ENCODE results near the gene SYNGR3. TPM values are rescaled to one million over a fixed set of nuclear protein-coding genes. Genes with fewer than 3 reads are reported as not detected.

The SYNGR3 gene
- total RNA-seq, 1 donor from 2014 or later = 6.0 TPM

DNA sequence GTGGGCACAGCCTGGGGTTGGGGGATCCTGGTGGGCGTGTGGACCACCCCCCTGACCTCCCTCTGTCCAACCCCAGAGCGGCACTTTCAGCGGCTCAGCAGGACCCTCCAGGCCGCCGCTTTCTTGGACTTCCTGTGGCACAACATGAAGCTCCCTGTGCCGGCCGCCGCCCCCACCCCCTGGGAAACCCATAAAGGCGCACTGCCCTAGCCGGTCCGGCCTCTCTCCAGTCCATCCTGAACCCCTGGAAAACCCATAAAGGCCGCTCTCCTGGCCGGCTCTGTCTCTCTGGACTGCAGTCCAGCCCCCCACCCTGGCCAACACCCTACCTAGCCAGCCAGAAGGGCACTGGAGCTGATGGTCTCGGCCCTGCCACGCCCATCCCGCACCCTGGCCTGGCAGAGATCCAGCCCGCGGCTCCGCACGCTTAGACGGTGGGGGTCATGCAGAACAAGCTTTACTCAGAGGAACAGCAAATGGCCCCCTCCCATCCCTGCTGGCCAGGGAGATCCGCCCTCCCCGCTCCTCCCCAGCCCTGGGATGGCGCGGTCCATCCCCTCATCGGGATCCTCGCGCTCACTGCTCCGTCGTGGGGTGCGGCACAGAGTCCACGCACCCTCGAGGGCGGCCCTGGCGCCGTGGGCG, 11.2 kb upstream of the SYNGR3 start:
- no peak overlapping the region for H3K4me2 ChIP-seq (ENCODE audit: low read length)
- no peak overlapping the region for H2AFZ ChIP-seq (ENCODE audit: low read depth, low read length)
- H3K9ac ChIP-seq (ENCODE audit: low read length) = no peak overlapping the region
- H4K20me1 ChIP-seq (ENCODE audit: insufficient read depth, low read length) = peaks cover 47% of the 10 kb centered on the region
- Mint-ChIP-seq H3K9me3 (ENCODE audit: unreplicated experiment) (no peaks in the 10 kb centered on the region), H3K4me1 (ENCODE audit: low read depth, unreplicated experiment) (peaks cover 2% of the 10 kb centered on the region), H3K4me3 (ENCODE audit: unreplicated experiment) (no peak overlapping the region), H3K36me3 (ENCODE audit: low read depth, unreplicated experiment) (peaks cover 6% of the 10 kb centered on the region), H3K27me3 (ENCODE audit: low read depth, unreplicated experiment) (peaks cover 19% of the 10 kb centered on the region), H3K27ac (ENCODE audit: unreplicated experiment) (no peak overlapping the region)
- peaks cover 14% of the 10 kb centered on the region for H3K79me2 ChIP-seq (ENCODE audit: insufficient read depth, low read length)
- H3K4me3 ChIP-seq (ENCODE audit: insufficient read depth, low read depth, low read length) = no peak overlapping the region
- peaks cover 2% of the 10 kb centered on the region for H3K4me1 ChIP-seq (ENCODE audit: insufficient read depth, low read length)
- no peak overlapping the region for H3K27ac ChIP-seq (ENCODE audit: low read depth, low read length)
- no peaks in the 10 kb centered on the region for H3K9me3 ChIP-seq (ENCODE audit: insufficient read depth, low read depth, low read length)
- H3K27me3 ChIP-seq (ENCODE audit: insufficient read depth, low read length) = peaks cover 32% of the 10 kb centered on the region
- H3K36me3 ChIP-seq (ENCODE audit: insufficient read depth, low read length) = peaks cover 7% of the 10 kb centered on the region
- FAIRE-seq (no peak), DNase-seq (ENCODE audit: low read depth) (no peak)
- TF ChIP-seq EZH2 (IDR thresholded peaks at IDR 0.05; ENCODE audit: insufficient read depth, low read length) (no peak), CTCF (IDR thresholded peaks at IDR 0.05; ENCODE audit: insufficient read depth, low read depth, low read length) (no peak)

- no peak overlapping the region for H3K4me3 Mint-ChIP-seq (ENCODE audit: unreplicated experiment)
- H2AFZ ChIP-seq (ENCODE audit: low read depth, low read length) = no peak overlapping the region
- TF ChIP-seq EZH2 (IDR thresholded peaks at IDR 0.05; ENCODE audit: insufficient read depth, low read length) = no peak
- no peak for TF ChIP-seq CTCF (IDR thresholded peaks at IDR 0.05; ENCODE audit: insufficient read depth, low read depth, low read length)
- no peak overlapping the region for H3K4me2 ChIP-seq (ENCODE audit: low read length)
- H3K27me3 Mint-ChIP-seq (ENCODE audit: low read depth, unreplicated experiment) = peaks cover 19% of the 10 kb centered on the region
- H3K4me1 ChIP-seq (ENCODE audit: insufficient read depth, low read length) = peaks cover 4% of the 10 kb centered on the region
- H3K36me3 Mint-ChIP-seq (ENCODE audit: low read depth, unreplicated experiment) = peaks cover 6% of the 10 kb centered on the region
- H3K4me1 Mint-ChIP-seq (ENCODE audit: low read depth, unreplicated experiment) = peaks cover 2% of the 10 kb centered on the region
- H3K9ac ChIP-seq (ENCODE audit: low read length) = no peak overlapping the region
- H3K27me3 ChIP-seq (ENCODE audit: insufficient read depth, low read length) = peaks cover 32% of the 10 kb centered on the region
- H4K20me1 ChIP-seq (ENCODE audit: insufficient read depth, low read length) = peaks cover 38% of the 10 kb centered on the region
- H3K79me2 ChIP-seq (ENCODE audit: insufficient read depth, low read length) = peaks cover 5% of the 10 kb centered on the region
- DNase-seq (ENCODE audit: low read depth) (no peak), FAIRE-seq (no peak)
- H3K9me3 Mint-ChIP-seq (ENCODE audit: unreplicated experiment) = no peaks in the 10 kb centered on the region
- H3K27ac Mint-ChIP-seq (ENCODE audit: unreplicated experiment) = no peak overlapping the region
- no peaks in the 10 kb centered on the region for H3K9me3 ChIP-seq (ENCODE audit: insufficient read depth, low read depth, low read length)
- H3K4me3 ChIP-seq (ENCODE audit: insufficient read depth, low read depth, low read length) = no peak overlapping the region
- peaks cover 7% of the 10 kb centered on the region for H3K36me3 ChIP-seq (ENCODE audit: insufficient read depth, low read length)
- H3K27ac ChIP-seq (ENCODE audit: low read depth, low read length) = no peak overlapping the region
Measured at GRCh38 chr16:1979271-1980029, 10.3 kb upstream of the SYNGR3 start.
